H1 (cell line): ENCODE measurements around the gene UGT1A3.

Source experiments
- ASH2L ChIP-seq: fragments of 200-600, 300-600 bp; sonication (generic); IDR thresholded peaks from one replicate; pipeline ENCODE4 v1.7.1; 2017; ENCODE audit warnings: low read length
- CHD1 ChIP-seq: IDR thresholded peaks from 2 replicates; pipeline ENCODE4 v1.6.1; 2012; ENCODE audit warnings: low read depth, low read length, improper control_type of control experiment
- CTCF ChIP-seq, 3 experiments: IDR thresholded peaks; 1 replicate in 2 of 3; 2 replicates in 1 of 3; pipeline versions ENCODE4 v1.5.1 to v1.6.1; 2011; ENCODE audit warnings: low read length in 3 of 3, mild to moderate bottlenecking in 3 of 3, inconsistent platforms in 2 of 3, low read depth in 1 of 3, moderate library complexity in 1 of 3; ENCODE audit not compliant: insufficient read depth in 1 of 3; ENCODE audit errors: control extremely low read depth in 1 of 3
- EZH2 ChIP-seq: fragments of 200-600 bp; sonication (generic); IDR thresholded peaks from 2 replicates; pipeline ENCODE4 v1.7.1; 2012; ENCODE audit warnings: low read depth, mild to moderate bottlenecking, moderate library complexity, low read length, inconsistent platforms; ENCODE audit not compliant: severe bottlenecking
- GTF2F1 ChIP-seq: IDR thresholded peaks from 2 replicates; pipeline ENCODE4 v1.6.1; 2012; ENCODE audit warnings: low read depth, low read length, improper control_type of control experiment, borderline replicate concordance
- MAFK ChIP-seq: IDR thresholded peaks from 2 replicates; pipeline ENCODE4 v1.6.1; 2012; ENCODE audit warnings: low read depth, mild to moderate bottlenecking, improper control_type of control experiment, low read length
- POLR2AphosphoS5 ChIP-seq: IDR thresholded peaks from 2 replicates; pipeline ENCODE4 v1.6.1; 2011; ENCODE audit warnings: low read depth, low read length
- RNF2 ChIP-seq: fragments of 200-900, 300-1000 bp; sonication (generic); IDR thresholded peaks from 2 replicates; pipeline ENCODE4 v1.7.1; 2016; ENCODE audit warnings: borderline replicate concordance, low read depth, mild to moderate bottlenecking, antibody characterized with exemption, low read length; ENCODE audit not compliant: poor library complexity, severe bottlenecking; ENCODE audit errors: missing control alignments
- SP1 ChIP-seq: IDR thresholded peaks from 2 replicates; pipeline ENCODE4 v1.6.1; 2011; ENCODE audit warnings: low read depth, low read length
- YY1 ChIP-seq: IDR thresholded peaks from 2 replicates; pipeline ENCODE4 v1.6.1; 2011; ENCODE audit warnings: low read depth, mild to moderate bottlenecking, low read length

- TF ChIP-seq POLR2AphosphoS5: no peak
- TF ChIP-seq CTCF (IDR thresholded peaks at IDR 0.05; ENCODE audit: control extremely low read depth in 1 of 3, insufficient read depth in 1 of 3, low read depth in 1 of 3, low read length in 3 of 3): no peak
- TF ChIP-seq ASH2L: no peak
- no peak for TF ChIP-seq EZH2
- no peak for TF ChIP-seq YY1
- no peak for TF ChIP-seq SP1
- TF ChIP-seq MAFK: no peak
- TF ChIP-seq CHD1: no peak
- TF ChIP-seq RNF2: no peak
- no peak for TF ChIP-seq GTF2F1
Observed at GRCh38 chr2:233708942-233709341, 19.9 kb upstream of the UGT1A3 start.
